Transverse colon (tissue), 4 donors: ENCODE results near the gene SH3PXD2B. TPM values are rescaled to one million over a fixed set of nuclear protein-coding genes. Genes with fewer than 3 reads are reported as not detected.

Experiments used
- DNase-seq: peaks from one replicate; pipeline ENCODE4 v3.0.0-alpha.2; 2019
- H3K27ac ChIP-seq, 4 donors: fragments of 200-600 bp; sonication (generic); 2 replicates each; pipeline ENCODE4 v1.5.1; 2016 to 2018; ENCODE audit warnings: inconsistent platforms in 4 of 4
- H3K27me3 ChIP-seq: fragments of 200-600 bp; sonication (generic); 2 replicates; pipeline ENCODE4 v1.5.1; 2017; ENCODE audit warnings: inconsistent platforms
- H3K36me3 ChIP-seq, 4 donors: fragments of 200-600 bp; sonication (generic); 2 replicates each; pipeline ENCODE4 v1.5.1; 2017 to 2019; ENCODE audit warnings: inconsistent platforms in 4 of 4
- H3K4me1 ChIP-seq, 4 donors: fragments of 200-600 bp; sonication (generic); 2 replicates each; pipeline ENCODE4 v1.5.1; 2017 to 2020; ENCODE audit warnings: inconsistent platforms in 4 of 4
- H3K4me3 ChIP-seq, 4 donors: fragments of 200-600 bp; sonication (generic); 1 replicate in 1 of 4; 2 replicates in 3 of 4; pipeline versions ENCODE4 v1.5.1 to v1.6.1; 2017 to 2019; ENCODE audit warnings: inconsistent platforms in 4 of 4
- H3K9me3 ChIP-seq, 2 donors: fragments of 200-600 bp; sonication (generic); 2 replicates each; pipeline ENCODE4 v1.5.1; 2017 to 2019; ENCODE audit warnings: inconsistent platforms in 2 of 2
- EP300 ChIP-seq: sonication (generic); formaldehyde crosslinking; IDR thresholded peaks from one replicate; pipeline ENCODE4 v1.6.1; 2017; ENCODE audit warnings: antibody characterized with exemption, low read depth
- POLR2A ChIP-seq: fragments of 450-650 bp; IDR thresholded peaks from one replicate; pipeline ENCODE4 v1.6.1; 2016; ENCODE audit warnings: antibody characterized with exemption, mild to moderate bottlenecking, moderate library complexity
- POLR2AphosphoS5 ChIP-seq, 3 donors: sonication (generic); formaldehyde crosslinking; IDR thresholded peaks; one replicate each; pipeline ENCODE4 v1.6.1; 2016; ENCODE audit warnings: antibody characterized with exemption in 3 of 3
- WGBS, 2 donors: methylation state at CpG; one replicate each; pipeline ENCODE4 v1.1.5; 2018; ENCODE audit warnings: low coverage in 1 of 2; 5-methylcytosine and 5-hydroxymethylcytosine counted together
- in situ Hi-C, 4 donors: fragments of 200-750 bp; cut with MboI; loops; one replicate each; pipeline versions ENCODE4 v1.15.0 to v1.15.1; 2017; ENCODE audit warnings: low sequenced_read_pairs in 3 of 4, low pct_ligation_motif_present in 1 of 4, low pct_unique_long_range_greater_than_20kb in 1 of 4
- intact Hi-C: fragments of 100-400 bp; cut with DNase I; formaldehyde crosslinking; loops from one replicate; pipeline ENCODE4 v1.15.1; 2023; ENCODE audit warnings: low total_unique reads
- total RNA-seq, 4 donors: library from RNA; depleted of rRNA; stranded (reverse); fragments of >200 nt; gene quantifications; one replicate each; pipeline ENCODE4 v1.1.0, GENCODE V29; 2016
- TF ChIP-seq, protein P1 (sequence below), 5 experiments: fragments of 200-600 bp in 3 of 5; fragments of 450-650 bp in 2 of 5; sonication (generic) in 3 of 5; IDR thresholded peaks; 1 replicate in 2 of 5; 2 replicates in 3 of 5; pipeline ENCODE4 v1.5.1; 2016 to 2017; ENCODE audit warnings: antibody characterized with exemption in 5 of 5, inconsistent platforms in 3 of 5, mild to moderate bottlenecking in 2 of 5, moderate library complexity in 1 of 5

The SH3PXD2B gene
- total RNA-seq, 4 donors from 2014 or later = 10.2 to 26.6 (median 14.6) TPM

DNA sequence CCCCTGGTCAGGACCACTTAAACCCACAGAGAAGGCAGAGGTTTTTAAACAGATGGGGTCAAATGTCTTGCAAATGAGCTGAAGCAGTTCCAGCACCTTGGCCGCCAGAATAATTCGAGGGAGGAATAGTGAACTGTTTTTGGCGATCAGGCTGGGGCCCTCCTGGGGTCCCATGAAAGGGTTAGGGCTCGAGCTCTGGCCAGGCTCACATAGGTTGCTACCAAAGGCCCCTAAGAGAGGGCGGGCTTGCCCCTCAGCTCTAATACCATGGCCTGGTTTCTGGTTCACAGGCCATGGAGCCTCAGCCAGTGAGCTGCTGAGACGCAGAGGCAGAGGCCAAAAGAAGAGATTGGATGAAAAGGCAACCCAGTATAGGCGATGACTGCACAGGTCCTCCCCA, 96.0 kb downstream of the SH3PXD2B start:
- no peaks in the 10 kb centered on the region for H3K4me1 ChIP-seq
- in situ Hi-C loops = no loop called here
- DNase-seq = no peak
- no peaks in the 10 kb centered on the region for H3K9me3 ChIP-seq
- TF ChIP-seq POLR2AphosphoS5 (IDR thresholded peaks at IDR 0.05) (no peak), POLR2A (no peak), EP300 (no peak)
- TF ChIP-seq, protein P1, sequence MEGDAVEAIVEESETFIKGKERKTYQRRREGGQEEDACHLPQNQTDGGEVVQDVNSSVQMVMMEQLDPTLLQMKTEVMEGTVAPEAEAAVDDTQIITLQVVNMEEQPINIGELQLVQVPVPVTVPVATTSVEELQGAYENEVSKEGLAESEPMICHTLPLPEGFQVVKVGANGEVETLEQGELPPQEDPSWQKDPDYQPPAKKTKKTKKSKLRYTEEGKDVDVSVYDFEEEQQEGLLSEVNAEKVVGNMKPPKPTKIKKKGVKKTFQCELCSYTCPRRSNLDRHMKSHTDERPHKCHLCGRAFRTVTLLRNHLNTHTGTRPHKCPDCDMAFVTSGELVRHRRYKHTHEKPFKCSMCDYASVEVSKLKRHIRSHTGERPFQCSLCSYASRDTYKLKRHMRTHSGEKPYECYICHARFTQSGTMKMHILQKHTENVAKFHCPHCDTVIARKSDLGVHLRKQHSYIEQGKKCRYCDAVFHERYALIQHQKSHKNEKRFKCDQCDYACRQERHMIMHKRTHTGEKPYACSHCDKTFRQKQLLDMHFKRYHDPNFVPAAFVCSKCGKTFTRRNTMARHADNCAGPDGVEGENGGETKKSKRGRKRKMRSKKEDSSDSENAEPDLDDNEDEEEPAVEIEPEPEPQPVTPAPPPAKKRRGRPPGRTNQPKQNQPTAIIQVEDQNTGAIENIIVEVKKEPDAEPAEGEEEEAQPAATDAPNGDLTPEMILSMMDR (IDR thresholded peaks at IDR 0.05) = no peak
- H3K4me3 ChIP-seq = no peak overlapping the region
- H3K36me3 ChIP-seq = peaks cover 0 to 4% (median 0%) of the 10 kb centered on the region in 4 donors
- no peaks in the 10 kb centered on the region for H3K27me3 ChIP-seq
- intact Hi-C loops = no loop called here
- WGBS, 2 donors = 62 to 88% methylated on average over 3 to 7 of the region's 7 CpGs
- H3K27ac ChIP-seq = no peak overlapping the region

DNA sequence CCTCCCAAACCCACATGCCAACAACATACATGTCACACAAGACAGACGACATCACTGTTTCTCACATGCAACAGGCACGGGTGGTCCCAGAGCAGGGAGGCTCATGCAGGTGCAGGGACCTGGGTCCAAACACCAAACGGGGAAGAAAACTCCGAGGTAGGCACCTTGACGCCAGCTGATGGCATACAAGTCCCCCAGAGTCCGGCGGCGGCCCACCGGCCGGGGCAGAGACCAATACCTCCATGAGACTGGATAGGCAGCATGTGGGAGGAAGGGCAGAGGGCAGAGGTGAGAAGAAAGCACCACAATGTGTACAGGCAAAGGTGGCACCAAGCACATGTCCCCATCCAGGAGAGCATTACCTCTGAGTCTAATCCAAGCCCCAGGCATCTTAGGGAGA, 97.8 kb downstream of the SH3PXD2B start:
- TF ChIP-seq EP300 (no peak), POLR2A (no peak), POLR2AphosphoS5 (IDR thresholded peaks at IDR 0.05) (no peak)
- TF ChIP-seq, protein P1 (IDR thresholded peaks at IDR 0.05) = no peak
- Histone ChIP-seq H3K36me3 (peaks cover 0 to 4% (median 0%) of the 10 kb centered on the region in 4 donors), H3K4me3 (no peak overlapping the region), H3K27me3 (no peaks in the 10 kb centered on the region), H3K4me1 (no peaks in the 10 kb centered on the region), H3K27ac (no peak overlapping the region), H3K9me3 (no peaks in the 10 kb centered on the region)
- in situ Hi-C loops (no loop called here), intact Hi-C loops (no loop called here)
- WGBS, 2 donors = 88% methylated on average over 10 of the region's 10 CpGs; no CpG with 5 or more reads in 1 of the 2 donors
- no peak for DNase-seq

DNA sequence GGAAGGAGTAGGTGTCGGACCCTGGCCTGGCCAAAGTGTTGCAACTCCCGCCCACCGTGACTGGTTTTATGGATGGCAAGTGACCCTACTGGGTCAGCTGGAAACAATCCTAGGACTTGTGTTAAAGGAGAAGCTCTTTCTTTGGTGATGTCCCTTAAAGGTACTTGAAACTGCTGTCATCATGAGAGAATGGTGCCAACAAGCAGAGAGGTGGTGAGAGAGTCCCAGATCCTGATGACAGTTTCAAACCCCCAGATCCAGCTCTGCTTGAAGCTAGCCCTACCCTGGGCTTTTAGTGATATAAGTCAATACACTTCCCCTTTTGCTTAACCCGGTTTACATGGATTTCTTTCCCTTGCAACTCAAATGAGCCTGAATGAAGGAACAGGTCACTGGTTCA, 98.3 kb downstream of the SH3PXD2B start:
- no peak overlapping the region for H3K4me3 ChIP-seq
- H3K9me3 ChIP-seq = no peaks in the 10 kb centered on the region
- no peaks in the 10 kb centered on the region for H3K4me1 ChIP-seq
- H3K27ac ChIP-seq = no peak overlapping the region
- TF ChIP-seq, protein P1 (IDR thresholded peaks at IDR 0.05) = no peak
- TF ChIP-seq EP300 (no peak), POLR2A (no peak), POLR2AphosphoS5 (IDR thresholded peaks at IDR 0.05) (no peak)
- peaks cover 0 to 4% (median 0%) of the 10 kb centered on the region in 4 donors for H3K36me3 ChIP-seq
- in situ Hi-C loops (no loop called here), intact Hi-C loops (no loop called here)
- WGBS, 2 donors = 80 to 83% methylated on average over 1 to 4 of the region's 4 CpGs
- H3K27me3 ChIP-seq = no peaks in the 10 kb centered on the region
- no peak for DNase-seq

DNA sequence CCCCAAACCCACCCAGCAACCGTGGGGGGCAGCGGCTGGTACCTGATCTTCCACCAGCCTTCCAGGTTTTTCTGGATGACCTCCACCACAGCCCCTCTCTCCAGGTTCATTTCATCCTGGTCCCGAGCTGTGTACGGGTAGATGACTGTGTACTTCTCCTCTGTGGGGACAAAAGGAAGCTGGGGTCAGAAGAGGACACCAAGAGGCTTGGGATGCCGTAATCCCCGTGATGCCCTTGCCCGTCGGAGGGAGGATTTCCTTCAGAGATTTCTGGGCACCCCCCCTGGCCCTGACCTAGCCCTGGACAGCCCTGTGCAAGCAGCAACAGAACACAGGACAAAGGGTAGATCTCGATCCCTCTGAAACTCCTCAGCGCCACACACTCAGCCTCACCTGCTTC, 100.5 kb downstream of the SH3PXD2B start:
- TF ChIP-seq, protein P1 (IDR thresholded peaks at IDR 0.05) = no peak
- TF ChIP-seq EP300 = no peak
- TF ChIP-seq POLR2AphosphoS5 (IDR thresholded peaks at IDR 0.05) = no peak
- no peak for TF ChIP-seq POLR2A
- WGBS, 2 donors = 89 to 93% methylated on average over 3 to 10 of the region's 10 CpGs
- DNase-seq = no peak
- Histone ChIP-seq H3K4me3 (no peak overlapping the region), H3K27me3 (no peaks in the 10 kb centered on the region), H3K27ac (no peak overlapping the region), H3K4me1 (no peaks in the 10 kb centered on the region), H3K9me3 (no peaks in the 10 kb centered on the region), H3K36me3 (peaks cover 0 to 4% (median 0%) of the 10 kb centered on the region in 4 donors)
- in situ Hi-C loops (no loop called here), intact Hi-C loops (no loop called here)
